Measurements from ENCODE around the gene SPEG.

Gene SPEG

GRCh38 chr2:219415580-219416234 lies 18.9 kb upstream of the SPEG start:
- Histone ChIP-seq H3K27ac (ENCODE audit: low read depth, low read length) (no peak overlapping the region), H3K4me1 (ENCODE audit: control insufficient read depth in 5 of 5, insufficient read depth in 5 of 5, low read length in 5 of 5) (peaks cover 0 to 9% (median 3%) of the 10 kb centered on the region in 5 donors), H3K4me3 (ENCODE audit: low read depth in 1 of 5, low read length in 5 of 5) (no peak overlapping the region), H3K9ac (ENCODE audit: low read length in 5 of 5) (no peak overlapping the region), H3K27me3 (ENCODE audit: control insufficient read depth in 5 of 5, insufficient read depth in 4 of 5, low read length in 5 of 5) (peaks cover 8 to 34% (median 19%) of the 10 kb centered on the region in 5 donors), H3K9me3 (ENCODE audit: control insufficient read depth in 5 of 5, low read length in 5 of 5) (peaks cover 0 to 8% (median 4%) of the 10 kb centered on the region in 5 donors), H3K36me3 (ENCODE audit: control insufficient read depth in 5 of 5, insufficient read depth in 5 of 5, low read length in 5 of 5) (no peaks in the 10 kb centered on the region)

GRCh38 chr2:219416235-219416602 lies 18.4 kb upstream of the SPEG start:
- no peak overlapping the region for H3K4me3 ChIP-seq (ENCODE audit: low read depth in 1 of 5, low read length in 5 of 5)
- peaks cover 0 to 9% (median 3%) of the 10 kb centered on the region in 5 donors for H3K4me1 ChIP-seq (ENCODE audit: control insufficient read depth in 5 of 5, insufficient read depth in 5 of 5, low read length in 5 of 5)
- H3K27me3 ChIP-seq (ENCODE audit: control insufficient read depth in 5 of 5, insufficient read depth in 4 of 5, low read length in 5 of 5) = peaks cover 8 to 34% (median 20%) of the 10 kb centered on the region in 5 donors
- no peaks in the 10 kb centered on the region for H3K36me3 ChIP-seq (ENCODE audit: control insufficient read depth in 5 of 5, insufficient read depth in 5 of 5, low read length in 5 of 5)
- H3K27ac ChIP-seq (ENCODE audit: low read depth, low read length) = no peak overlapping the region
- peaks cover 0 to 8% (median 4%) of the 10 kb centered on the region in 5 donors for H3K9me3 ChIP-seq (ENCODE audit: control insufficient read depth in 5 of 5, low read length in 5 of 5)
- H3K9ac ChIP-seq (ENCODE audit: low read length in 5 of 5) = no peak overlapping the region

- Histone ChIP-seq H3K27me3 (ENCODE audit: control insufficient read depth in 5 of 5, insufficient read depth in 4 of 5, low read length in 5 of 5) (peaks cover 8 to 34% (median 20%) of the 10 kb centered on the region in 5 donors), H3K9ac (ENCODE audit: low read length in 5 of 5) (no peak overlapping the region), H3K27ac (ENCODE audit: low read depth, low read length) (no peak overlapping the region), H3K4me1 (ENCODE audit: control insufficient read depth in 5 of 5, insufficient read depth in 5 of 5, low read length in 5 of 5) (peaks cover 0 to 9% (median 3%) of the 10 kb centered on the region in 5 donors), H3K4me3 (ENCODE audit: low read depth in 1 of 5, low read length in 5 of 5) (no peak overlapping the region), H3K9me3 (ENCODE audit: control insufficient read depth in 5 of 5, low read length in 5 of 5) (peaks cover 0 to 8% (median 4%) of the 10 kb centered on the region in 5 donors), H3K36me3 (ENCODE audit: control insufficient read depth in 5 of 5, insufficient read depth in 5 of 5, low read length in 5 of 5) (no peaks in the 10 kb centered on the region)
Observed at GRCh38 chr2:219416938-219417337, 17.7 kb upstream of the SPEG start.

- Histone ChIP-seq H3K4me3 (ENCODE audit: low read depth in 1 of 5, low read length in 5 of 5) (no peak overlapping the region), H3K27me3 (ENCODE audit: control insufficient read depth in 5 of 5, insufficient read depth in 4 of 5, low read length in 5 of 5) (peaks cover 8 to 34% (median 20%) of the 10 kb centered on the region in 5 donors), H3K4me1 (ENCODE audit: control insufficient read depth in 5 of 5, insufficient read depth in 5 of 5, low read length in 5 of 5) (peaks cover 0 to 9% (median 3%) of the 10 kb centered on the region in 5 donors), H3K9ac (ENCODE audit: low read length in 5 of 5) (no peak overlapping the region), H3K27ac (ENCODE audit: low read depth, low read length) (no peak overlapping the region), H3K9me3 (ENCODE audit: control insufficient read depth in 5 of 5, low read length in 5 of 5) (peaks cover 0 to 6% (median 3%) of the 10 kb centered on the region in 5 donors), H3K36me3 (ENCODE audit: control insufficient read depth in 5 of 5, insufficient read depth in 5 of 5, low read length in 5 of 5) (no peaks in the 10 kb centered on the region)
Observed at GRCh38 chr2:219417374-219417773, 17.3 kb upstream of the SPEG start.

- H3K27ac ChIP-seq (ENCODE audit: low read depth, low read length) = no peak within 1 kb of the TSS
- H3K36me3 ChIP-seq (ENCODE audit: control insufficient read depth in 5 of 5, insufficient read depth in 5 of 5, low read length in 5 of 5) = no peaks in the 10 kb centered on the region
- H3K9me3 ChIP-seq (ENCODE audit: control insufficient read depth in 5 of 5, low read length in 5 of 5) = peaks cover 0 to under 1% (median 0%) of the 10 kb centered on the region in 5 donors
- H3K27me3 ChIP-seq (ENCODE audit: control insufficient read depth in 5 of 5, insufficient read depth in 4 of 5, low read length in 5 of 5) = peaks cover 8 to 32% (median 20%) of the 10 kb centered on the region in 5 donors
- H3K9ac ChIP-seq (ENCODE audit: low read length in 5 of 5) = no peak within 1 kb of the TSS
- peaks cover 0 to 9% (median 3%) of the 10 kb centered on the region in 5 donors for H3K4me1 ChIP-seq (ENCODE audit: control insufficient read depth in 5 of 5, insufficient read depth in 5 of 5, low read length in 5 of 5)
- peak within 1 kb of the TSS in 1 of 5 donors; percentile 15 for H3K4me3 ChIP-seq (ENCODE audit: low read depth in 1 of 5, low read length in 5 of 5)
Observed at GRCh38 chr2:219418155-219419011, 16.3 kb upstream of the SPEG start, which contains the start of gene DES. Gene DES, plus strand, starts transcription at chr2:219418377. Its CDS starts 86 bp downstream, at chr2:219418463.

- no peaks in the 10 kb centered on the region for H3K9me3 ChIP-seq (ENCODE audit: control insufficient read depth in 5 of 5, low read length in 5 of 5)
- no peak overlapping the region for H3K4me3 ChIP-seq (ENCODE audit: low read depth in 1 of 5, low read length in 5 of 5)
- no peak overlapping the region for H3K27ac ChIP-seq (ENCODE audit: low read depth, low read length)
- H3K4me1 ChIP-seq (ENCODE audit: control insufficient read depth in 5 of 5, insufficient read depth in 5 of 5, low read length in 5 of 5) = peaks cover 0 to 9% (median 3%) of the 10 kb centered on the region in 5 donors
- H3K9ac ChIP-seq (ENCODE audit: low read length in 5 of 5) = no peak overlapping the region
- H3K27me3 ChIP-seq (ENCODE audit: control insufficient read depth in 5 of 5, insufficient read depth in 4 of 5, low read length in 5 of 5) = peaks cover 8 to 32% (median 20%) of the 10 kb centered on the region in 5 donors
- H3K36me3 ChIP-seq (ENCODE audit: control insufficient read depth in 5 of 5, insufficient read depth in 5 of 5, low read length in 5 of 5) = no peaks in the 10 kb centered on the region
Observed at GRCh38 chr2:219419012-219419324, 15.7 kb upstream of the SPEG start.

GRCh38 chr2:219419331-219420197 lies 15.1 kb upstream of the SPEG start:
- no peak overlapping the region for H3K9ac ChIP-seq (ENCODE audit: low read length in 5 of 5)
- H3K4me1 ChIP-seq (ENCODE audit: control insufficient read depth in 5 of 5, insufficient read depth in 5 of 5, low read length in 5 of 5) = peaks cover 0 to 9% (median 3%) of the 10 kb centered on the region in 5 donors
- no peaks in the 10 kb centered on the region for H3K9me3 ChIP-seq (ENCODE audit: control insufficient read depth in 5 of 5, low read length in 5 of 5)
- no peaks in the 10 kb centered on the region for H3K36me3 ChIP-seq (ENCODE audit: control insufficient read depth in 5 of 5, insufficient read depth in 5 of 5, low read length in 5 of 5)
- H3K4me3 ChIP-seq (ENCODE audit: low read depth in 1 of 5, low read length in 5 of 5) = no peak overlapping the region
- H3K27ac ChIP-seq (ENCODE audit: low read depth, low read length) = no peak overlapping the region
- H3K27me3 ChIP-seq (ENCODE audit: control insufficient read depth in 5 of 5, insufficient read depth in 4 of 5, low read length in 5 of 5) = peaks cover 8 to 38% (median 20%) of the 10 kb centered on the region in 5 donors

GRCh38 chr2:219420687-219421086 lies 14.0 kb upstream of the SPEG start:
- H3K4me3 ChIP-seq (ENCODE audit: low read depth in 1 of 5, low read length in 5 of 5) = no peak overlapping the region
- peaks cover 14 to 41% (median 26%) of the 10 kb centered on the region in 5 donors for H3K27me3 ChIP-seq (ENCODE audit: control insufficient read depth in 5 of 5, insufficient read depth in 4 of 5, low read length in 5 of 5)
- no peaks in the 10 kb centered on the region for H3K9me3 ChIP-seq (ENCODE audit: control insufficient read depth in 5 of 5, low read length in 5 of 5)
- H3K36me3 ChIP-seq (ENCODE audit: control insufficient read depth in 5 of 5, insufficient read depth in 5 of 5, low read length in 5 of 5) = no peaks in the 10 kb centered on the region
- no peak overlapping the region for H3K27ac ChIP-seq (ENCODE audit: low read depth, low read length)
- H3K4me1 ChIP-seq (ENCODE audit: control insufficient read depth in 5 of 5, insufficient read depth in 5 of 5, low read length in 5 of 5) = peaks cover 0 to 9% (median 3%) of the 10 kb centered on the region in 5 donors
- H3K9ac ChIP-seq (ENCODE audit: low read length in 5 of 5) = no peak overlapping the region

GRCh38 chr2:219421323-219421722 lies 13.3 kb upstream of the SPEG start:
- no peak overlapping the region for H3K4me3 ChIP-seq (ENCODE audit: low read depth in 1 of 5, low read length in 5 of 5)

More at GRCh38 chr2:219421323-219421722, 13.3 kb upstream of the SPEG start:
- Histone ChIP-seq H3K27ac (ENCODE audit: low read depth, low read length) (no peak overlapping the region), H3K9ac (ENCODE audit: low read length in 5 of 5) (no peak overlapping the region), H3K36me3 (ENCODE audit: control insufficient read depth in 5 of 5, insufficient read depth in 5 of 5, low read length in 5 of 5) (no peaks in the 10 kb centered on the region), H3K4me1 (ENCODE audit: control insufficient read depth in 5 of 5, insufficient read depth in 5 of 5, low read length in 5 of 5) (peaks cover 0 to 9% (median 3%) of the 10 kb centered on the region in 5 donors), H3K27me3 (ENCODE audit: control insufficient read depth in 5 of 5, insufficient read depth in 4 of 5, low read length in 5 of 5) (peaks cover 20 to 42% (median 32%) of the 10 kb centered on the region in 5 donors), H3K9me3 (ENCODE audit: control insufficient read depth in 5 of 5, low read length in 5 of 5) (no peaks in the 10 kb centered on the region)

Measured in subcutaneous abdominal adipose tissue (tissue), 5 donors.